Measurements from ENCODE around the gene GFRA1. TPM values are rescaled to one million over a fixed set of nuclear protein-coding genes. Genes with fewer than 3 reads are reported as not detected.

GFRA1 gene
- polyA plus RNA-seq, 1 of the 3 experiments (the other 2 are of a cell fraction), result 1.6 TPM

GRCh38 chr10:116175231-116175630 is 97.8 kb downstream of the GFRA1 start (continued):
- TF ChIP-seq FOSL2 (IDR thresholded peaks at IDR 0.05; ENCODE audit: borderline replicate concordance, low read depth), result no peak
- no peak for TF ChIP-seq JUND (IDR thresholded peaks at IDR 0.05)
- TF ChIP-seq TEAD4 (IDR thresholded peaks at IDR 0.05; ENCODE audit: borderline replicate concordance, insufficient read depth), result no peak
- TF ChIP-seq FOXM1 (IDR thresholded peaks at IDR 0.05; ENCODE audit: low read depth), result no peak
- no peak for TF ChIP-seq MAX (IDR thresholded peaks at IDR 0.05; ENCODE audit: low read depth)
- no peak for TF ChIP-seq POLR2AphosphoS5 (IDR thresholded peaks at IDR 0.05; ENCODE audit: low read depth, low read length)

- Histone ChIP-seq H3K27ac (ENCODE audit: low read depth in 2 of 2, low read length in 1 of 2) (no peak overlapping the region), H3K4me3 (ENCODE audit: low read depth in 2 of 2, low read length in 1 of 2) (no peak overlapping the region), H3K4me2 (no peak overlapping the region), H3K4me1 (ENCODE audit: control insufficient read depth in 1 of 2, insufficient read depth in 2 of 2, low read depth in 1 of 2, low read length in 1 of 2) (no peaks in the 10 kb centered on the region; a peak in 1 of 4 replicates), H3F3A (replicated peaks; ENCODE audit: insufficient read depth) (no peaks in the 10 kb centered on the region), H3K36me3 (replicated peaks in 1 of 2; ENCODE audit: control insufficient read depth in 1 of 2, insufficient read depth in 2 of 2, low read length in 1 of 2) (no peaks in the 10 kb centered on the region), H3K27me3 (ENCODE audit: insufficient read depth) (no peaks in the 10 kb centered on the region), H2AFZ (ENCODE audit: low read depth) (no peak overlapping the region), H3K9me3 (no peaks in the 10 kb centered on the region), H3K79me2 (ENCODE audit: insufficient read depth) (no peaks in the 10 kb centered on the region), H3K9me2 (no peaks in the 10 kb centered on the region), H3K9ac (no peak overlapping the region), H4K20me1 (ENCODE audit: insufficient read depth) (no peaks in the 10 kb centered on the region)
- TF ChIP-seq RCOR1 (IDR thresholded peaks at IDR 0.05; ENCODE audit: low read length) (no peak), MXI1 (IDR thresholded peaks at IDR 0.05; ENCODE audit: low read depth, low read length) (no peak), EP300 (IDR thresholded peaks at IDR 0.05; ENCODE audit: borderline replicate concordance in 1 of 2, low read depth in 1 of 2, low read length in 1 of 2) (no peak), JUND (IDR thresholded peaks at IDR 0.05) (no peak), FOXJ3 (CRISPR knock-in tag; IDR thresholded peaks at IDR 0.05) (no peak), SMC3 (IDR thresholded peaks at IDR 0.05; ENCODE audit: low read depth, low read length) (no peak), NRF1 (IDR thresholded peaks at IDR 0.05; ENCODE audit: low read depth, low read length) (no peak), ELF1 (IDR thresholded peaks at IDR 0.05) (no peak)
- TF ChIP-seq, protein P1, sequence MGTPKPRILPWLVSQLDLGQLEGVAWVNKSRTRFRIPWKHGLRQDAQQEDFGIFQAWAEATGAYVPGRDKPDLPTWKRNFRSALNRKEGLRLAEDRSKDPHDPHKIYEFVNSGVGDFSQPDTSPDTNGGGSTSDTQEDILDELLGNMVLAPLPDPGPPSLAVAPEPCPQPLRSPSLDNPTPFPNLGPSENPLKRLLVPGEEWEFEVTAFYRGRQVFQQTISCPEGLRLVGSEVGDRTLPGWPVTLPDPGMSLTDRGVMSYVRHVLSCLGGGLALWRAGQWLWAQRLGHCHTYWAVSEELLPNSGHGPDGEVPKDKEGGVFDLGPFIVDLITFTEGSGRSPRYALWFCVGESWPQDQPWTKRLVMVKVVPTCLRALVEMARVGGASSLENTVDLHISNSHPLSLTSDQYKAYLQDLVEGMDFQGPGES (IDR thresholded peaks at IDR 0.05; ENCODE audit: low read depth, low read length), result no peak
- POLR2A ChIA-PET, result no interaction called here
- DNase-seq, result no peak
- CTCF ChIA-PET, result interaction anchor here (1.2 kb wide), 1 partner anchor 666 kb away, joined by 3 read pairs; no protein-coding TSS in a partner anchor
- 26% methylated on average over 4 of the region's 4 CpGs for WGBS (ENCODE audit: low lambda C conversion rate)
Observed at GRCh38 chr10:116171505-116171904, 101.5 kb downstream of the GFRA1 start.

DNA sequence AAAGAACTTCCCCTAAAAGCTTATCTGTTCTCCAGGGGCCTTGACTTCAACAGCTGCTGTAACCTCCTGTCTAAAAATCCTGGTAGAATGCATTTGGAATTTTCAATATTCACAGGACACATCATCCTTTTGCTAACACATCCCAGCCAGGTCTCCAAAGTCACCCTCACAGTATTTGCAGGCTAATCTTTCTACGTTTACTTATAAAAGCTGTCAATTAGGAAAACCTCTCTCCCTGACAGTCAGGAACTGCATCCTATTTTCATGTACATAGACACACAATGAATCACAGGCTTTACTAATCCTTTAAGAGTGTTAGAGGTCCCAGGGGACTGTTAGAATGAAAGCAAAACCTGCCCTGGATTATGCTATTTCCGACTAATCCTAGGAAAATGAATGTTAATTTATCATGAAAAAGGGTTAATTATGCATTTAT is 102.2 kb downstream of the GFRA1 start:
- no peaks in the 10 kb centered on the region for H3K36me3 ChIP-seq (replicated peaks in 1 of 2; ENCODE audit: control insufficient read depth in 1 of 2, insufficient read depth in 2 of 2, low read length in 1 of 2)
- no peaks in the 10 kb centered on the region for H3F3A ChIP-seq (replicated peaks; ENCODE audit: insufficient read depth)
- no peak overlapping the region for H3K27ac ChIP-seq (ENCODE audit: low read depth in 2 of 2, low read length in 1 of 2)
- H3K9ac ChIP-seq, result no peak overlapping the region
- no peaks in the 10 kb centered on the region; a peak in 1 of 4 replicates for H3K4me1 ChIP-seq (ENCODE audit: control insufficient read depth in 1 of 2, insufficient read depth in 2 of 2, low read depth in 1 of 2, low read length in 1 of 2)
- POLR2A ChIA-PET, result no interaction called here
- no peaks in the 10 kb centered on the region for H3K9me2 ChIP-seq
- CTCF ChIA-PET, result no interaction called here
- no peaks in the 10 kb centered on the region for H3K79me2 ChIP-seq (ENCODE audit: insufficient read depth)
- no peaks in the 10 kb centered on the region for H4K20me1 ChIP-seq (ENCODE audit: insufficient read depth)
- no peak overlapping the region for H3K4me2 ChIP-seq
- H3K9me3 ChIP-seq, result no peaks in the 10 kb centered on the region
- H3K27me3 ChIP-seq (ENCODE audit: insufficient read depth), result no peaks in the 10 kb centered on the region
- 9% methylated on average over 2 of the region's 2 CpGs for WGBS (ENCODE audit: low lambda C conversion rate)
- no peak for DNase-seq
- H2AFZ ChIP-seq (ENCODE audit: low read depth), result no peak overlapping the region
- no peak overlapping the region for H3K4me3 ChIP-seq (ENCODE audit: low read depth in 2 of 2, low read length in 1 of 2)
- TF ChIP-seq EP300 (IDR thresholded peaks at IDR 0.05; ENCODE audit: borderline replicate concordance in 1 of 2, low read depth in 1 of 2, low read length in 1 of 2) (no peak), GABPA (IDR thresholded peaks at IDR 0.05; ENCODE audit: low read depth) (no peak), RFX5 (IDR thresholded peaks at IDR 0.05; ENCODE audit: low read length) (no peak), GATA2 (CRISPR knock-in tag; IDR thresholded peaks at IDR 0.05) (no peak), SMC3 (IDR thresholded peaks at IDR 0.05; ENCODE audit: low read depth, low read length) (no peak), ELF1 (IDR thresholded peaks at IDR 0.05) (no peak), NRF1 (IDR thresholded peaks at IDR 0.05; ENCODE audit: low read depth, low read length) (no peak), USF1 (IDR thresholded peaks at IDR 0.05; ENCODE audit: borderline replicate concordance, low read depth) (no peak), FOXJ3 (CRISPR knock-in tag; IDR thresholded peaks at IDR 0.05) (no peak), MAX (IDR thresholded peaks at IDR 0.05; ENCODE audit: low read depth) (no peak), MXI1 (IDR thresholded peaks at IDR 0.05; ENCODE audit: low read depth, low read length) (no peak), RAD21 (IDR thresholded peaks at IDR 0.05; ENCODE audit: low read length) (no peak), CHD2 (IDR thresholded peaks at IDR 0.05; ENCODE audit: low read length, partially characterized antibody) (no peak), CTCF (IDR thresholded peaks at IDR 0.05) (no peak), YY1 (IDR thresholded peaks at IDR 0.05; ENCODE audit: low read depth) (no peak)

All from SK-N-SH (cell line).